ENCODE measurements around the gene ZNF865. TPM values are rescaled to one million over a fixed set of nuclear protein-coding genes. Genes with fewer than 3 reads are reported as not detected.

ZNF865 gene
- total RNA-seq, 2 donors from 2014 or later: 18.4 to 21.0 TPM

- TF ChIP-seq POLR2A (IDR thresholded peaks at IDR 0.05) (no peak), CTCF (IDR thresholded peaks at IDR 0.05) (no peak), POLR2AphosphoS5 (IDR thresholded peaks at IDR 0.05) (no peak)
- DNase-seq (ENCODE audit: low spot score): no peak
- H3K4me1 ChIP-seq (replicated peaks): peaks cover 14% of the 10 kb centered on the region
- no peak overlapping the region for H3K27ac ChIP-seq
- H3K36me3 ChIP-seq: peaks cover 0 to 7% of the 10 kb centered on the region in 2 donors
- no peaks in the 10 kb centered on the region for H3K9me3 ChIP-seq
- intact Hi-C loops (cut with DNase I): no loop called here
- H3K4me3 ChIP-seq: peak overlapping the region in 1 of 2 donors; percentile 86
- no peaks in the 10 kb centered on the region for H3K27me3 ChIP-seq (replicated peaks; ENCODE audit: insufficient read depth)
- 92% methylated on average over 74 of the region's 90 CpGs for WGBS
These were observed 26.4 kb upstream of the ZNF865 start for GRCh38 chr19:55578761-55579747.

DNA sequence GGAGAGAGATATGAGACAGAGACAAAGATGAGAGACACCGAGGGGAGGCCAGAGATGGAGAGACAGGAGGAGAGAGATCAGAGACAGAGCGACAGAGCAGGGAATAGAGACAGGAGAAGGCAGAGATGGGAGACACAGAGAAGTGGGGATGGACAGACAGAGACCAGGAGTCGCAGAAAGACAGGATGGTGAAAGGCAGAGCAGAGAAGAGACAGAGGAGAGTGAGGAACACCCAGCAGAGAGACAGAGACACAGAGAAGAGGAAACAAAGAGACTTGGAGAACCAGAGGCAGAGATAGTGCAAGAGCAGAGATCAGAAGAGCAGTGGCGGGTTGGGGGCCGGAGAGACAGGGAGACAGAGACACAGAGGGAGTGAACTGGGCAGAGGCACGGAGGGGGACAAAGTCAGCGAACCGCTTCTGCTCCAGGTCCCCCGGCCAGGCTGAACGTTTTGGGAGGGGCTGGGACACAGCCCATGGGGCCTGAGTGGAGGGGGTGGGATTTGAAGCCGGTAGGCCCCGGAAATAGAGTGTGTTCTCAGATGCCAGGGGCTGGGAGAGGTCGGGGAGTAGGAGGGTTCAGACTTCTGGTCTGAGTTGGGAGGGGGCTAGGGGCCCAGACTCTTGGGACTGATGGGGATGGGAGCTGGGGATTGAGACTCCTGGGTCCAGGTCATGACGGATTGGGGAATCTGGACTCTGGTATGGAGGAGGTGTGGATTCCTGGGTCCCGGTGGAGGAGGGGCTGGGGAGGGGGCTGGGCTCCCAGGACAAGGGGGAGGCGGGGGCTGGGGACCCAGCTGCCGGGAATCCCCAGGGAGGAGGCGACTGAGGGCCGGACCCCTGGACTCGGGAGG lies 25.5 kb upstream of the ZNF865 start:
- Histone ChIP-seq H3K4me1 (replicated peaks) (peaks cover 14% of the 10 kb centered on the region), H3K36me3 (peaks cover 0 to 7% of the 10 kb centered on the region in 2 donors), H3K27me3 (replicated peaks; ENCODE audit: insufficient read depth) (no peaks in the 10 kb centered on the region), H3K4me3 (peak overlapping the region; percentile 86 to 97), H3K9me3 (no peaks in the 10 kb centered on the region), H3K27ac (peak overlapping the region; percentile 88 to 94)
- no peak for DNase-seq (ENCODE audit: low spot score)
- TF ChIP-seq POLR2A (IDR thresholded peaks at IDR 0.05) (no peak), CTCF (IDR thresholded peaks at IDR 0.05) (no peak), POLR2AphosphoS5 (IDR thresholded peaks at IDR 0.05) (no peak)
- WGBS: 8% methylated on average over 20 of the region's 20 CpGs
- intact Hi-C loops (cut with DNase I): loop anchor here (5.0 kb wide), 1 partner anchor 63 kb away; no protein-coding TSS in a partner anchor

DNA sequence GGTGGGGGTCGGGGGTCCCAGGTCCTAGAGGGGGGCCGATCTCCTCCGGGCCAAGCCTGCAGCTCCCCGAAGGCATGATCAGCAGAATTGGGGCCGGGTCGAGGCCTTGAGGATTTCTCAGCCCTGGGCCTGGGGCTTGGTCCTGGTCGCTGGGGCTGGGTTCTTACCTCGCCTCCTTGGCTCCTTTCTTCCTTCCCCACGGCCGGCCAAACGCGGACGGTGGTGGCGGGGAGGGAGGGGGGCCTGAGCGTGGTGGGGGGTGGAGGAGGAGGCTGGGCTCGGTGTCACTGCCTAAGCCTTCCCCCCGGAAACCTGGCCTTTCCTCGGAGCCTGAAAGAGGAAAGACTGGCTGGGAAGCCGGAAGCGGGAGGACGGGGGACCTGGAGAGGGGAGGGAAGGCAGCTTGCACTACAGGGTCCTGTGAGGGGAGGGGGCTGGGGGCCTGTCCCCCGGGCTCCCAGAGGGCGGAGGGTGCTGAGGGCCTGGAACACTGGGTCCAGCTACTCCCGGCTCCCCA lies 24.8 kb upstream of the ZNF865 start, which contains the start of gene ZNF579:
Gene ZNF579, minus strand, starts transcription at position 221 of the 517 bp plus-strand sequence. CDS start 1,209 bp downstream, outside the sequence.
- peak; percentile 76 for DNase-seq (ENCODE audit: low spot score)
- no peaks in the 10 kb centered on the region for H3K9me3 ChIP-seq
- H3K4me3 ChIP-seq: peak within 1 kb of the TSS; percentile 86 to 97
- H3K27me3 ChIP-seq (replicated peaks; ENCODE audit: insufficient read depth): no peaks in the 10 kb centered on the region
- H3K27ac ChIP-seq: peak within 1 kb of the TSS; percentile 88 to 94
- intact Hi-C loops (cut with DNase I): loop anchor here (5.0 kb wide), 1 partner anchor 63 kb away; no protein-coding TSS in a partner anchor
- peaks cover 0 to 7% of the 10 kb centered on the region in 2 donors for H3K36me3 ChIP-seq
- H3K4me1 ChIP-seq (replicated peaks): peaks cover 14% of the 10 kb centered on the region
- 2% methylated on average over 16 of the region's 24 CpGs for WGBS
- peak; percentile 73 for TF ChIP-seq POLR2AphosphoS5 (IDR thresholded peaks at IDR 0.05)
- no peak for TF ChIP-seq CTCF (IDR thresholded peaks at IDR 0.05)
- no peak for TF ChIP-seq POLR2A (IDR thresholded peaks at IDR 0.05)

GRCh38 chr19:55581145-55581822 lies 24.2 kb upstream of the ZNF865 start:
- H3K9me3 ChIP-seq: no peaks in the 10 kb centered on the region
- peak overlapping the region; percentile 86 to 97 for H3K4me3 ChIP-seq
- H3K4me1 ChIP-seq (replicated peaks): peaks cover 14% of the 10 kb centered on the region
- intact Hi-C loops (cut with DNase I): loop anchor here (5.0 kb wide), 1 partner anchor 64 kb away; no protein-coding TSS in a partner anchor
- WGBS: 26% methylated on average over 12 of the region's 12 CpGs
- H3K27ac ChIP-seq: peak overlapping the region; percentile 88 to 94
- H3K36me3 ChIP-seq: peaks cover 0 to 7% of the 10 kb centered on the region in 2 donors
- no peak for TF ChIP-seq CTCF (IDR thresholded peaks at IDR 0.05)
- no peak for TF ChIP-seq POLR2A (IDR thresholded peaks at IDR 0.05)
- TF ChIP-seq POLR2AphosphoS5 (IDR thresholded peaks at IDR 0.05): no peak
- H3K27me3 ChIP-seq (replicated peaks; ENCODE audit: insufficient read depth): no peaks in the 10 kb centered on the region
- no peak for DNase-seq (ENCODE audit: low spot score)
